OCI-M2 (cell line): ENCODE data around the gene TK2.
"Not testable (repeated sequence)": the region's sequence is repeated elsewhere in the genome, so short reads cannot be mapped to it uniquely, and the experiment has no call there.

Source experiments
- DNase-seq: peaks from one replicate; lab custom pipeline; 2025; ENCODE audit not compliant: unreplicated experiment; lab: John Stamatoyannopoulos, UW

Gene TK2

GRCh38 chr16:66549284-66550131, at the start of gene TK2:
Gene TK2 (minus strand): TSS chr16:66550122. CDS start chr16:66550061, 61 bp downstream.
- no peak for DNase-seq

- no peak for DNase-seq
Observed at GRCh38 chr16:66598111-66598510, 48.2 kb upstream of the TK2 start.

- no peak for DNase-seq
Observed at GRCh38 chr16:66596986-66597848, 47.3 kb upstream of the TK2 start.

GRCh38 chr16:66596559-66596958, 46.6 kb upstream of the TK2 start:
- not testable (repeated sequence) for DNase-seq

- DNase-seq = no peak
Observed at GRCh38 chr16:66594739-66595138, 44.8 kb upstream of the TK2 start.

- DNase-seq = no peak
Observed at GRCh38 chr16:66592814-66593213, 42.9 kb upstream of the TK2 start.

GRCh38 chr16:66592241-66592640, 42.3 kb upstream of the TK2 start:
- DNase-seq = no peak

- DNase-seq = no peak
Observed at GRCh38 chr16:66591018-66591417, 41.1 kb upstream of the TK2 start.

GRCh38 chr16:66590322-66590721, 40.4 kb upstream of the TK2 start:
- DNase-seq = no peak

- DNase-seq = no peak
Observed at GRCh38 chr16:66588981-66589713, 39.2 kb upstream of the TK2 start.

GRCh38 chr16:66587881-66588600, 38.1 kb upstream of the TK2 start:
- DNase-seq = no peak

GRCh38 chr16:66585481-66586239, 35.7 kb upstream of the TK2 start:
- no peak for DNase-seq

GRCh38 chr16:66581246-66581952, 31.5 kb upstream of the TK2 start:
- DNase-seq = no peak

- DNase-seq = no peak
Observed at GRCh38 chr16:66580605-66581209, 30.8 kb upstream of the TK2 start.

GRCh38 chr16:66578651-66579531, 29.0 kb upstream of the TK2 start, which contains the start of gene CMTM2:
Gene CMTM2 (plus strand): TSS chr16:66579463. CDS start chr16:66579608, 145 bp downstream.
- DNase-seq = no peak

GRCh38 chr16:66576296-66576695, 26.4 kb upstream of the TK2 start:
- no peak for DNase-seq

- no peak for DNase-seq
Observed at GRCh38 chr16:66575060-66575459, 25.1 kb upstream of the TK2 start.

- DNase-seq = no peak
Observed at GRCh38 chr16:66574531-66574930, 24.6 kb upstream of the TK2 start.
